GM23248 (cell line): ENCODE results near the gene OPALIN. TPM values are rescaled to one million over a fixed set of nuclear protein-coding genes. Genes with fewer than 3 reads are reported as not detected.

ENCODE experiments used
- DNase-seq: peaks from one replicate; pipeline ENCODE4 v3.0.0-alpha.2; 2015
- H2AFZ ChIP-seq: fragments of 200-600 bp; sonication (generic); 2 replicates; pipeline ENCODE4 v1.6.1; 2016; ENCODE audit warnings: antibody characterized with exemption
- H3F3A ChIP-seq: fragments of 200-600 bp; sonication (generic); 2 replicates; pipeline ENCODE4 v1.6.1; 2016; ENCODE audit warnings: mild to moderate bottlenecking, antibody characterized with exemption, mixed run types; ENCODE audit not compliant: insufficient read depth
- H3K27ac ChIP-seq: fragments of 200-600 bp; sonication (generic); 2 replicates; pipeline ENCODE4 v1.5.1; 2016; ENCODE audit warnings: mild to moderate bottlenecking
- H3K27me3 ChIP-seq: fragments of 200-600 bp; sonication (generic); replicated peaks from 2 replicates; pipeline ENCODE4 v1.6.1; 2016; ENCODE audit warnings: mild to moderate bottlenecking; ENCODE audit not compliant: insufficient read depth
- H3K36me3 ChIP-seq: fragments of 200-600 bp; sonication (generic); 2 replicates; pipeline ENCODE4 v1.6.1; 2016; ENCODE audit warnings: low read depth, mild to moderate bottlenecking
- H3K4me1 ChIP-seq: fragments of 200-600 bp; sonication (generic); 2 replicates; pipeline ENCODE4 v1.6.1; 2016; ENCODE audit warnings: mild to moderate bottlenecking; ENCODE audit not compliant: insufficient read depth
- H3K4me2 ChIP-seq: fragments of 200-600 bp; sonication (generic); one replicate; pipeline ENCODE4 v1.6.1; 2016; ENCODE audit warnings: mild to moderate bottlenecking; ENCODE audit not compliant: unreplicated experiment
- H3K4me3 ChIP-seq: fragments of 200-600 bp; sonication (generic); 2 replicates; pipeline ENCODE4 v1.5.1; 2016; ENCODE audit warnings: mild to moderate bottlenecking
- H3K79me2 ChIP-seq: fragments of 200-600 bp; sonication (generic); 2 replicates; pipeline ENCODE4 v1.6.1; 2016; ENCODE audit warnings: mild to moderate bottlenecking; ENCODE audit not compliant: insufficient read depth
- H3K9ac ChIP-seq: fragments of 200-600 bp; sonication (generic); 2 replicates; pipeline ENCODE4 v1.6.1; 2016; ENCODE audit warnings: mild to moderate bottlenecking
- H3K9me2 ChIP-seq: fragments of 200-600 bp; sonication (generic); 2 replicates; pipeline ENCODE4 v1.6.1; 2016; ENCODE audit warnings: mixed run types, mild to moderate bottlenecking, moderate library complexity; ENCODE audit not compliant: insufficient read depth
- H3K9me3 ChIP-seq: fragments of 200-600 bp; sonication (generic); one replicate; pipeline ENCODE4 v1.6.1; 2017; ENCODE audit warnings: low read depth
- H4K20me1 ChIP-seq: fragments of 200-600 bp; sonication (generic); 2 replicates; pipeline ENCODE4 v1.6.0; 2016; ENCODE audit not compliant: insufficient read depth
- EZH2 ChIP-seq: fragments of 200-600 bp; sonication (generic); IDR thresholded peaks from 2 replicates; pipeline ENCODE4 v1.6.1; 2018; ENCODE audit warnings: antibody characterized with exemption, mild to moderate bottlenecking; ENCODE audit not compliant: insufficient read depth, poor library complexity, severe bottlenecking
- EZH2phosphoT487 ChIP-seq: fragments of 200-600 bp; sonication (generic); IDR thresholded peaks from 2 replicates; pipeline ENCODE4 v1.6.1; 2018; ENCODE audit warnings: antibody characterized with exemption, moderate library complexity, mild to moderate bottlenecking, low read depth; ENCODE audit not compliant: insufficient read depth
- WGBS, 2 experiments: methylation state at CpG; one replicate each; pipeline ENCODE4 v1.1.6; 2015 to 2017; ENCODE audit warnings: low lambda C conversion rate in 2 of 2, low coverage in 1 of 2; ENCODE audit errors: missing lambda C conversion rate in 2 of 2; 5-methylcytosine and 5-hydroxymethylcytosine counted together
- in situ Hi-C: fragments of 300-500 bp; cut with MboI; formaldehyde crosslinking; loops from 2 replicates; pipeline ENCODE4 v1.15.0; 2020
- polyA plus RNA-seq: library from polyadenylated mRNA; unstranded; fragments of >200 nt; fragmentation: Nextera tagmentation; extraction: Ambion mirVana; gene quantifications from 2 replicates; pipeline ENCODE4 v1.2.1, GENCODE V29; 2016
- total RNA-seq: library from RNA; depleted of rRNA; stranded (reverse); fragments of >200 nt; shearing (Covaris generic); gene quantifications from 2 replicates; pipeline ENCODE4 v1.2.3, GENCODE V29; 2014

The OPALIN gene
- total and polyA plus RNA-seq, 2 experiments from 2014 or later, result not detected

GRCh38 chr10:96374639-96374984, 15.8 kb upstream of the OPALIN start:
- Histone ChIP-seq H3K79me2 (no peaks in the 10 kb centered on the region), H3K9me3 (no peaks in the 10 kb centered on the region), H4K20me1 (no peaks in the 10 kb centered on the region), H3K4me3 (peak overlapping the region; percentile 72), H3K9me2 (no peaks in the 10 kb centered on the region), H3K4me2 (peak overlapping the region; percentile 88), H3K9ac (no peak overlapping the region), H3K4me1 (peaks cover 7% of the 10 kb centered on the region; the same call in 1 of the 2 replicates), H3K27ac (no peak overlapping the region), H2AFZ (peak overlapping the region; percentile 92), H3F3A (no peaks in the 10 kb centered on the region), H3K27me3 (no peaks in the 10 kb centered on the region; the same call in 1 of the 2 replicates), H3K36me3 (no peaks in the 10 kb centered on the region)
- in situ Hi-C loops, result no loop called here
- WGBS, 2 experiments, result 19% methylated on average over 8 to 9 of the region's 9 CpGs
- TF ChIP-seq EZH2phosphoT487 (no peak), EZH2 (no peak)
- DNase-seq, result no peak

GRCh38 chr10:96374004-96374403, 15.2 kb upstream of the OPALIN start:
- H3K27ac ChIP-seq, result no peak overlapping the region
- H3K79me2 ChIP-seq, result no peaks in the 10 kb centered on the region
- H3K36me3 ChIP-seq, result no peaks in the 10 kb centered on the region
- no peaks in the 10 kb centered on the region for H3K9me2 ChIP-seq
- H2AFZ ChIP-seq, result no peak overlapping the region
- H3K9me3 ChIP-seq, result no peaks in the 10 kb centered on the region
- peaks cover 7% of the 10 kb centered on the region; the same call in 1 of the 2 replicates for H3K4me1 ChIP-seq
- H3K9ac ChIP-seq, result no peak overlapping the region
- in situ Hi-C loops, result no loop called here
- H3K4me3 ChIP-seq, result no peak overlapping the region
- H3K27me3 ChIP-seq, result no peaks in the 10 kb centered on the region; the same call in 1 of the 2 replicates
- H4K20me1 ChIP-seq, result no peaks in the 10 kb centered on the region
- no peak for DNase-seq
- 73 to 82% methylated on average over 5 of the region's 5 CpGs for WGBS, 2 experiments
- no peak overlapping the region for H3K4me2 ChIP-seq
- no peaks in the 10 kb centered on the region for H3F3A ChIP-seq
- TF ChIP-seq EZH2 (no peak), EZH2phosphoT487 (no peak)

GRCh38 chr10:96371356-96371755, 12.6 kb upstream of the OPALIN start:
- no peaks in the 10 kb centered on the region for H3K36me3 ChIP-seq
- no peaks in the 10 kb centered on the region for H3K79me2 ChIP-seq
- no peaks in the 10 kb centered on the region for H3K9me2 ChIP-seq
- H3K9ac ChIP-seq, result no peak overlapping the region
- no peak overlapping the region for H3K4me3 ChIP-seq
- H3K4me2 ChIP-seq, result no peak overlapping the region
- DNase-seq, result no peak
- no peak overlapping the region for H3K27ac ChIP-seq
- no peaks in the 10 kb centered on the region for H3F3A ChIP-seq
- H2AFZ ChIP-seq, result no peak overlapping the region
- H3K27me3 ChIP-seq, result peaks cover 5% of the 10 kb centered on the region
- TF ChIP-seq EZH2phosphoT487 (no peak), EZH2 (no peak)
- WGBS, 2 experiments, result 52 to 71% methylated on average over 11 of the region's 11 CpGs
- no peaks in the 10 kb centered on the region for H4K20me1 ChIP-seq
- H3K9me3 ChIP-seq, result no peaks in the 10 kb centered on the region
- no peaks in the 10 kb centered on the region for H3K4me1 ChIP-seq
- in situ Hi-C loops, result no loop called here

- in situ Hi-C loops, result no loop called here
- H3K4me1 ChIP-seq, result no peaks in the 10 kb centered on the region
- H3K27me3 ChIP-seq, result peaks cover 5% of the 10 kb centered on the region
- H3K4me2 ChIP-seq, result no peak overlapping the region
- H3K4me3 ChIP-seq, result no peak overlapping the region
- H3K9ac ChIP-seq, result no peak overlapping the region
- H3K9me2 ChIP-seq, result no peaks in the 10 kb centered on the region
- no peaks in the 10 kb centered on the region for H3K9me3 ChIP-seq
- no peaks in the 10 kb centered on the region for H4K20me1 ChIP-seq
- peak; percentile 55 for DNase-seq
- H2AFZ ChIP-seq, result no peak overlapping the region
- no peaks in the 10 kb centered on the region for H3F3A ChIP-seq
- H3K36me3 ChIP-seq, result no peaks in the 10 kb centered on the region
- no peak overlapping the region for H3K27ac ChIP-seq
- 24 to 25% methylated on average over 16 of the region's 16 CpGs for WGBS, 2 experiments
- TF ChIP-seq EZH2, result no peak
- no peak for TF ChIP-seq EZH2phosphoT487
- no peaks in the 10 kb centered on the region for H3K79me2 ChIP-seq
Observed at GRCh38 chr10:96370584-96371157, 11.9 kb upstream of the OPALIN start.
